ENCODE measurements around the gene CS.
"Not testable (repeated sequence)": the region's sequence is repeated elsewhere in the genome, so short reads cannot be mapped to it uniquely, and the experiment has no call there.

CS gene

GRCh38 chr12:56299853-56300643, at the start of gene CS:
Gene CS, minus strand, starts transcription at chr12:56300330. Its CDS starts 129 bp downstream, at chr12:56300201.
- peak; percentile 98 for DNase-seq (ENCODE audit: low spot score)

- DNase-seq (ENCODE audit: low spot score), result no peak
These were observed 48.6 kb upstream of the CS start for GRCh38 chr12:56348776-56349175.

GRCh38 chr12:56347255-56347654, 47.1 kb upstream of the CS start:
- not testable (repeated sequence) for DNase-seq (ENCODE audit: low spot score)

GRCh38 chr12:56346675-56347074, 46.5 kb upstream of the CS start:
- DNase-seq (ENCODE audit: low spot score), result no peak

- not testable (repeated sequence) for DNase-seq (ENCODE audit: low spot score)
These were observed 42.2 kb upstream of the CS start for GRCh38 chr12:56342290-56342689.

- DNase-seq (ENCODE audit: low spot score), result no peak
These were observed 41.5 kb upstream of the CS start for GRCh38 chr12:56341616-56342015.

GRCh38 chr12:56339158-56339422, 39.0 kb upstream of the CS start:
- DNase-seq (ENCODE audit: low spot score), result no peak

GRCh38 chr12:56338308-56339157, 38.4 kb upstream of the CS start, which contains the start of gene IL23A:
Gene IL23A, plus strand, starts transcription at chr12:56338884. Its CDS starts 161 bp downstream, at chr12:56339045.
- DNase-seq (ENCODE audit: low spot score), result no peak

- no peak for DNase-seq (ENCODE audit: low spot score)
These were observed 37.7 kb upstream of the CS start for GRCh38 chr12:56337753-56338251.

GRCh38 chr12:56336361-56337167, 36.4 kb upstream of the CS start:
- DNase-seq (ENCODE audit: low spot score), result no peak

GRCh38 chr12:56335527-56335926, 35.4 kb upstream of the CS start:
- not testable (repeated sequence) for DNase-seq (ENCODE audit: low spot score)

GRCh38 chr12:56334490-56334793, 34.3 kb upstream of the CS start:
- no peak for DNase-seq (ENCODE audit: low spot score)

- DNase-seq (ENCODE audit: low spot score), result peak; percentile 97
These were observed 33.8 kb upstream of the CS start, which contains the start of gene PAN2 for GRCh38 chr12:56333679-56334489. Gene PAN2, minus strand, starts transcription at chr12:56334000. Its CDS starts 906 bp downstream, at chr12:56333094.

- DNase-seq (ENCODE audit: low spot score), result no peak
These were observed 33.1 kb upstream of the CS start for GRCh38 chr12:56333197-56333678.

GRCh38 chr12:56332512-56333196, 32.5 kb upstream of the CS start:
- DNase-seq (ENCODE audit: low spot score), result no peak

GRCh38 chr12:56330936-56331490, 30.9 kb upstream of the CS start:
- no peak for DNase-seq (ENCODE audit: low spot score)

GRCh38 chr12:56326533-56326932, 26.4 kb upstream of the CS start:
- no peak for DNase-seq (ENCODE audit: low spot score)

GRCh38 chr12:56326126-56326525, 26.0 kb upstream of the CS start:
- no peak for DNase-seq (ENCODE audit: low spot score)

GRCh38 chr12:56324206-56324605, 24.1 kb upstream of the CS start:
- DNase-seq (ENCODE audit: low spot score), result no peak

- DNase-seq (ENCODE audit: low spot score), result not testable (repeated sequence)
These were observed 21.5 kb upstream of the CS start for GRCh38 chr12:56321610-56322009.
